Activated CD8-positive, alpha-beta T cell treated with anti-CD3 and anti-CD28 coated beads for 36 hours (primary cell): ENCODE measurements around the gene THOC7. TPM values are rescaled to one million over a fixed set of nuclear protein-coding genes. Genes with fewer than 3 reads are reported as not detected.

Experiments used
- ATAC-seq: fragments of 200-7000 bp; cut with Tn5 transposase; one replicate; pipeline ENCODE4 v1.10.0; 2021; ENCODE audit warnings: mild to moderate bottlenecking, moderate library complexity
- CTCF ChIA-PET: fragments of 350-600 bp; sonication (Branson Sonifier 250); formaldehyde crosslinking; loops from one replicate; lab custom pipeline; 2021; ENCODE audit warnings: antibody characterized with exemption; lab: Charles Lee
- POLR2A ChIA-PET: fragments of 350-600 bp; sonication (Branson Sonifier 250); formaldehyde crosslinking; loops from one replicate; lab custom pipeline; 2021; ENCODE audit warnings: antibody characterized with exemption; lab: Charles Lee
- DNase-seq: peaks from one replicate; pipeline ENCODE4 v3.0.0-alpha.2; 2020
- H3K27ac Mint-ChIP-seq: one replicate; pipeline ENCODE4 v1.8.0; 2021; ENCODE audit warnings: mild to moderate bottlenecking, mixed read lengths
- H3K27me3 Mint-ChIP-seq: one replicate; pipeline ENCODE4 v1.8.0; 2021; ENCODE audit warnings: mixed read lengths
- H3K36me3 Mint-ChIP-seq: one replicate; pipeline ENCODE4 v1.8.0; 2021; ENCODE audit warnings: low read depth, mixed read lengths
- H3K4me1 Mint-ChIP-seq: one replicate; pipeline ENCODE4 v1.8.0; 2021; ENCODE audit warnings: low read depth, mixed read lengths
- H3K4me3 Mint-ChIP-seq: one replicate; pipeline ENCODE4 v1.8.0; 2021; ENCODE audit warnings: mild to moderate bottlenecking, moderate library complexity, mixed read lengths
- H3K9me3 Mint-ChIP-seq: one replicate; pipeline ENCODE4 v1.8.0; 2021; ENCODE audit warnings: mixed read lengths
- CTCF ChIP-seq: fragments of 200-600 bp; IDR thresholded peaks from one replicate; pipeline ENCODE4 v1.8.0; 2022; ENCODE audit warnings: antibody characterized with exemption, mild to moderate bottlenecking
- intact Hi-C: fragments of 100-400 bp; cut with micrococcal nuclease; formaldehyde crosslinking; loops from one replicate; pipeline ENCODE4 v1.10.0; 2022
- total RNA-seq, 2 experiments: library from RNA; stranded (reverse); gene quantifications; one replicate each; pipeline ENCODE4 v1.2.3, GENCODE V29; 2021

Gene THOC7
- total RNA-seq, 2 experiments from 2014 or later, result 85.0 to 85.5 TPM

- intact Hi-C loops, result no loop called here
- CTCF ChIA-PET, result interaction anchor here (1.5 kb wide), 1 partner anchor 9 kb away, joined by 3 read pairs; no protein-coding TSS in a partner anchor
- POLR2A ChIA-PET, result interaction anchor here (1.6 kb wide), 1 partner anchor 32 kb away, joined by 3 read pairs; no protein-coding TSS in a partner anchor
- no peak for TF ChIP-seq CTCF
- Mint-ChIP-seq H3K36me3 (no peaks in the 10 kb centered on the region), H3K4me3 (no peak overlapping the region), H3K27me3 (no peaks in the 10 kb centered on the region), H3K4me1 (peaks cover 65% of the 10 kb centered on the region), H3K9me3 (no peaks in the 10 kb centered on the region), H3K27ac (peak overlapping the region; percentile 6)
- DNase-seq (no peak), ATAC-seq (no peak)
Observed at GRCh38 chr3:63878394-63879060, 14.9 kb upstream of the THOC7 start.

- Mint-ChIP-seq H3K4me1 (peaks cover 60% of the 10 kb centered on the region), H3K27me3 (no peaks in the 10 kb centered on the region), H3K4me3 (no peak overlapping the region), H3K36me3 (no peaks in the 10 kb centered on the region), H3K9me3 (no peaks in the 10 kb centered on the region), H3K27ac (peak overlapping the region; percentile 6)
- intact Hi-C loops, result no loop called here
- ChIA-PET CTCF (interaction anchor here (0.8 to 1.5 kb wide), 2 partner anchors 8 to 13 kb away, joined by 3 read pairs; no protein-coding TSS in a partner anchor), POLR2A (interaction anchor here (0.9 to 1.6 kb wide), 3 partner anchors 14 to 64 kb away, joined by 3 read pairs; partner anchors contain the start of genes ATXN7 and THOC7)
- DNase-seq, result no peak
- no peak for ATAC-seq
- no peak for TF ChIP-seq CTCF
Observed at GRCh38 chr3:63877737-63878393, 14.3 kb upstream of the THOC7 start.

- H3K27me3 Mint-ChIP-seq, result no peaks in the 10 kb centered on the region
Observed at GRCh38 chr3:63876260-63876659, 12.7 kb upstream of the THOC7 start.

GRCh38 chr3:63875510-63875909 is 11.9 kb upstream of the THOC7 start:
- CTCF ChIA-PET, result interaction anchor here (1.4 kb wide), 1 partner anchor 9 kb away, joined by 3 read pairs; no protein-coding TSS in a partner anchor
- peaks cover 8% of the 10 kb centered on the region for H3K36me3 Mint-ChIP-seq

More at GRCh38 chr3:63876260-63876659, 12.7 kb upstream of the THOC7 start:
- peaks cover 66% of the 10 kb centered on the region for H3K4me1 Mint-ChIP-seq
- no peaks in the 10 kb centered on the region for H3K9me3 Mint-ChIP-seq
- H3K4me3 Mint-ChIP-seq, result no peak overlapping the region
- peaks cover 3% of the 10 kb centered on the region for H3K36me3 Mint-ChIP-seq
- POLR2A ChIA-PET, result no interaction called here
- no peak for ATAC-seq
- CTCF ChIA-PET, result interaction anchor here (1.0 to 1.4 kb wide), 3 partner anchors 10 to 148 kb away, joined by 3 to 4 read pairs (median 3); no protein-coding TSS in a partner anchor
- intact Hi-C loops, result no loop called here
- no peak for TF ChIP-seq CTCF
- DNase-seq, result no peak
- no peak overlapping the region for H3K27ac Mint-ChIP-seq

More at GRCh38 chr3:63875510-63875909, 11.9 kb upstream of the THOC7 start:
- H3K27me3 Mint-ChIP-seq, result no peaks in the 10 kb centered on the region
- H3K4me3 Mint-ChIP-seq, result no peak overlapping the region
- ATAC-seq (no peak), DNase-seq (no peak)
- H3K27ac Mint-ChIP-seq, result no peak overlapping the region
- no peak for TF ChIP-seq CTCF
- intact Hi-C loops, result no loop called here
- no peaks in the 10 kb centered on the region for H3K9me3 Mint-ChIP-seq
- peaks cover 64% of the 10 kb centered on the region for H3K4me1 Mint-ChIP-seq
- POLR2A ChIA-PET, result interaction anchor here (0.7 to 1.9 kb wide), 2 partner anchors 9 to 32 kb away, joined by 3 to 5 read pairs; no protein-coding TSS in a partner anchor
